Activated CD4-positive, alpha-beta memory T cell treated with anti-CD3 and anti-CD28 coated beads, Interleukin-2, amount 10 ng/mL, durations not matched to agents 7 days and 5 days (primary cell): ENCODE measurements around the gene KANTR. TPM values are rescaled to one million over a fixed set of nuclear protein-coding genes. Genes with fewer than 3 reads are reported as not detected.

Experiments
- CTCF ChIA-PET: fragments of 350-600 bp; sonication (Branson Sonifier 250); formaldehyde crosslinking; loops from one replicate; lab custom pipeline; 2021; ENCODE audit warnings: antibody characterized with exemption, inconsistent platforms; lab: Charles Lee
- POLR2A ChIA-PET: fragments of 350-600 bp; sonication (Branson Sonifier 250); formaldehyde crosslinking; loops from one replicate; lab custom pipeline; 2021; ENCODE audit warnings: antibody characterized with exemption; lab: Charles Lee
- DNase-seq: peaks from one replicate; pipeline ENCODE4 v3.0.0-alpha.2; 2020
- H3K27ac Mint-ChIP-seq: one replicate; pipeline ENCODE4 v1.8.0; 2021; ENCODE audit warnings: mild to moderate bottlenecking, mixed read lengths
- H3K27me3 Mint-ChIP-seq: one replicate; pipeline ENCODE4 v1.8.0; 2021; ENCODE audit warnings: mixed read lengths
- H3K36me3 Mint-ChIP-seq: one replicate; pipeline ENCODE4 v1.8.0; 2021; ENCODE audit warnings: low read depth, mixed read lengths
- H3K4me1 Mint-ChIP-seq: one replicate; pipeline ENCODE4 v1.8.0; 2021; ENCODE audit warnings: mixed read lengths
- H3K4me3 Mint-ChIP-seq: one replicate; pipeline ENCODE4 v1.8.0; 2021; ENCODE audit warnings: mild to moderate bottlenecking, mixed read lengths
- H3K9me3 Mint-ChIP-seq: one replicate; pipeline ENCODE4 v1.8.0; 2021; ENCODE audit warnings: mixed read lengths
- total RNA-seq, 2 experiments: library from RNA; stranded (reverse); gene quantifications; one replicate each; pipeline ENCODE4 v1.2.3, GENCODE V29; 2021

The KANTR gene
- total RNA-seq, 2 experiments from 2014 or later, result 7.5 to 7.7 TPM

DNA sequence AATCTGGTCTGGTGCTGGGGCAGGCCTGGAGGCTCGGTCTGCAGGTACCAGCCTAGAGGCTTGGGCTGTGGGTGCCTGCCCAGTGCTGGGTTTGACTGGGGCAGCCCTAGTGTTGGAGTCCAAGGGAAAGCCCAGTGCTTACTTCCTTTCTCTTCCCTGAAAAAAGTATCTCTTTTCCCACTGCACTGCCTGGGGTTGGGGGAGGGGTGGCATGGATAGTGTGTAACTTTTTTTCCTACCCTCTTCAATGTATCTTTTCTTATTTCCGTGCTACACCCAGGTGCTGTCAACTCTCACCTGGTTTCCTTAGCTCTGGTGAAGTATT is 21.6 kb downstream of the KANTR start:
- Mint-ChIP-seq H3K4me3 (no peak overlapping the region), H3K27me3 (no peaks in the 10 kb centered on the region), H3K9me3 (no peaks in the 10 kb centered on the region), H3K4me1 (peaks cover 8% of the 10 kb centered on the region), H3K27ac (no peak overlapping the region), H3K36me3 (no peaks in the 10 kb centered on the region)
- POLR2A ChIA-PET, result no interaction called here
- CTCF ChIA-PET, result no interaction called here
- no peak for DNase-seq

DNA sequence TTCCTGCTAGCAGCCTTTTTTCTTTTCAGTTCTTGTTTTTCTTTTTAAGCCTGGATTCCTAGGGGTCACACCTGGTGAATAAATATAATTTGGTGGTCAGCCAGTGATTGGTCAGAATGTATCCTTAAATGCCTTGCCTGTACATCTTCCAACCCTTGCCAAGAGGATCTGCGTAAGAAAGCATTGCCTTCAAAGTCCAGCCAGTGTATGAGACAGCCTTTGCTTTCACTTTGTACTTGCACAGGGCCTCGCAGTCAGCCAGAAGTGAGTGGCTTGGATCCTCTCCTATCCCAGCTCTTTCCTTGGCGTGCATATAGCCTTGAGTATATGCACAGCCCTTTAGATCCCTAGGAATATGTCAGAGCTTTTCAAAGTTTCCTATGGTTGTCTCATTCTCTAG is 22.2 kb downstream of the KANTR start:
- CTCF ChIA-PET, result no interaction called here
- no peak overlapping the region for H3K27ac Mint-ChIP-seq
- no peaks in the 10 kb centered on the region for H3K27me3 Mint-ChIP-seq

DNA sequence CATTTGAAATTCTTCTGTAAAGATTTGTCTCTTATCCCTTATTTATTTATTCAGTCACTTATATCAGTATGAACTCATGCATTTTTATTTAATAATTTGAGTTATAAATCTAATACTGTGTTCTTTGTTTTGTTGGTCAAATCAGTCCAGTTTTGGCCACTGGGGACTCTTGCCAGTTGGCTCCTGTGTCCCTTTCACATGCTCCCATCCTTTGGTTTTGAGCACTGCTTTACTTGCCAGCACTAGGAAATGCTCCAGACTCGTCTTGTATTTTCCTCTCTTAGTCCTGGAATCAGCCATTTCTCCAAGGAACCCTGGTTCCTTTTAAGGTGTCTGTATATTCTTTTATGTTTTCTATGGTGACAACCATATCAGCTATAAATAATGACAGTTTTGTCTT is 28.1 kb downstream of the KANTR start:
- H3K9me3 Mint-ChIP-seq, result no peaks in the 10 kb centered on the region
- H3K27ac Mint-ChIP-seq, result no peak overlapping the region
- ChIA-PET CTCF (no interaction called here), POLR2A (no interaction called here)
- no peak overlapping the region for H3K4me3 Mint-ChIP-seq
- H3K27me3 Mint-ChIP-seq, result no peaks in the 10 kb centered on the region
- H3K4me1 Mint-ChIP-seq, result peaks cover 7% of the 10 kb centered on the region
- no peak for DNase-seq
- peaks cover 3% of the 10 kb centered on the region for H3K36me3 Mint-ChIP-seq

More for the DNA sequence above, 22.2 kb downstream of the KANTR start:
- no peak for DNase-seq
- Mint-ChIP-seq H3K9me3 (no peaks in the 10 kb centered on the region), H3K36me3 (no peaks in the 10 kb centered on the region), H3K4me1 (peaks cover 8% of the 10 kb centered on the region), H3K4me3 (no peak overlapping the region)
- POLR2A ChIA-PET, result no interaction called here

DNA sequence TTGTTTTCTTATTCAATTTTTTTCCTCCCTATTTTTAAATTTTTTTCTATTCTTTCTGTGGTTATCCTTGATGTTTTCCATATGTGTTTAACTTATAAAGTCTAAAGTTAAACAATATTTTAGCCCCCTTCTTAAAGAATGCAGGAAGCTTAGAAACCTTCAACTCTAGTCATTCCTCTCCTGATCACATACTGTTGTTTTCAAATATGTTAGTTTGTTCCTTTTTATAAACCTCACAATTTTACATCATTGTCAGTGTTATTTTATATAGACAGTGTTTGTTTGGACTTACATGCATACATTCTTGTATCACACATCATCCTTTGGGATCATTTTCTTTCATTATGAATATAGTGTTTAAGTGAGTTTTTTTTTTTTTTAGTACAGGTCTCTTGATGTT is 31.6 kb downstream of the KANTR start:
- H3K27ac Mint-ChIP-seq, result no peak overlapping the region
- CTCF ChIA-PET, result no interaction called here

DNA sequence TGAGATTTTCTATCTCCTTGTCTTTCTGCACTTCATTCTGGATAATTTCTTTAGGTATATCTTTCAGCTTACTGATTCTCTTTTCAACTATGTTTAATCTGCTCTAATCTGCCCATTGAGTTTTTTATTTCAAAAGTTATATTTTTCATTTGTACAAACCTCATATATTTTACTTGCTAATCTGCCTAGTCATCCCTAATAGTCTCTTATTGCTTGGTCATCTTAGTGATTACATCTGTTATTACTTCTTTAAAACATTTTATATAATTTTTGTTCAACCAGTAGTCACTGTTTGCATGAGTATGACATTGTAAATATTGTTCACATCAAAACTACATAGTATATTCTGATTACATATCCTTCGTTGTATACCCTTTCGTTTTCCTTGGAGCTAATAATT is 32.4 kb downstream of the KANTR start:
- ChIA-PET POLR2A (no interaction called here), CTCF (no interaction called here)
- no peaks in the 10 kb centered on the region for H3K9me3 Mint-ChIP-seq
- peaks cover 6% of the 10 kb centered on the region for H3K36me3 Mint-ChIP-seq
- H3K4me3 Mint-ChIP-seq, result no peak overlapping the region
- no peaks in the 10 kb centered on the region for H3K27me3 Mint-ChIP-seq
- no peak overlapping the region for H3K27ac Mint-ChIP-seq
- peaks cover 7% of the 10 kb centered on the region for H3K4me1 Mint-ChIP-seq
- DNase-seq, result no peak

More for the DNA sequence above, 31.6 kb downstream of the KANTR start:
- Mint-ChIP-seq H3K27me3 (no peaks in the 10 kb centered on the region), H3K9me3 (no peaks in the 10 kb centered on the region), H3K36me3 (peaks cover 3% of the 10 kb centered on the region), H3K4me1 (peaks cover 7% of the 10 kb centered on the region), H3K4me3 (no peak overlapping the region)
- DNase-seq, result no peak
- POLR2A ChIA-PET, result no interaction called here

DNA sequence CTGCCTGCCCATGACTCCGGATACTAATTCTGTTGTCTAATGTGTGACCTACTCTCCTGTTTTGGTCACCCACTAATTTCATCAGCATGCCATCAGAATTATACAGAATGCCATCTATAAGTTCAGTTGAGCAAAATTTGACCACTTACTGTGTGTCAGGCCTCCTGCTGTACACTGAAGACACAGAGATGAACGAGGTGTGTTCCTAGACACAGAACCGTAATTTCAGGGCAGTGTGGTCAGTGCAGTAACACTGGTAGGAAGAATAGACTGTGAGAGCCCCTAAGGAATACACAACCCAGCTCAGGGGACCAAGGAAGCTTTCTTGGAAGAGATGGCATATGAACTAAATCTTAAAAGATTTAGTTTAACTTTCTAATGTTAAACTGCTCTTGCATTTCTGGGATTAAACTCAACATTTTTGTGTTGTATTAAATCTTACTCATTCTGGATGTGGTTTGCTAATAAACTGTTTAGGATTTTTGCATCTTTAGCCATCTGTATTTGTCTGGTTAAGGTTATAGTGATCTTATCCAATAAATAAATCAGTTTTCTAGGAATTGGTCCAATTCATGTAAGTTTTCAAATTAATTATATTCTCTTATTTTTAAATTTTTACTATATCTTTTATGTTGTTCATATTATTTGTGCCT is 34.3 kb downstream of the KANTR start:
- Mint-ChIP-seq H3K4me1 (peaks cover 7% of the 10 kb centered on the region), H3K36me3 (peaks cover 6% of the 10 kb centered on the region), H3K27ac (no peak overlapping the region), H3K4me3 (no peak overlapping the region), H3K9me3 (no peaks in the 10 kb centered on the region), H3K27me3 (no peaks in the 10 kb centered on the region)
- DNase-seq, result no peak
- ChIA-PET POLR2A (no interaction called here), CTCF (no interaction called here)

DNA sequence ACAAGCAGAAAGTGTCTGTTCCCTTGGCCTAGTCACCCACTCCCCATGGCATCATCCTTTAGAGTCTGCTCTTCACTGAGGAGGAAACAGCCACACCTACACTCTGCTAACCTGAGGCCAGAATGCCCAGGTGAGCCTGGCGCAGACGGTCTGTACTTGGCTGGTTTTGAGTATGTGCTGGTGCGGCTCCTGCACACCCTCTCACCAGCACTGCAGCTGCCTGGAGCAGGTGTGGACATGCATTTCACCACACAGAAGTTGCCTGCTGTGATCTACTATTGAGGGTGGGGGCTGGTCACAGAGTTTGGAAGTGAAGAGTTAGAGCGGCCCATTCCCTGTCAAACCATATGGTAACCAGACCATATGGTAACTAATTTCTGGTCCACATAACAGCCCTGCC is 39.5 kb downstream of the KANTR start:
- ChIA-PET CTCF (no interaction called here), POLR2A (no interaction called here)
- DNase-seq, result no peak
- Mint-ChIP-seq H3K36me3 (peaks cover 3% of the 10 kb centered on the region), H3K27ac (no peak overlapping the region), H3K4me1 (no peaks in the 10 kb centered on the region), H3K27me3 (no peaks in the 10 kb centered on the region), H3K9me3 (no peaks in the 10 kb centered on the region), H3K4me3 (no peak overlapping the region)

DNA sequence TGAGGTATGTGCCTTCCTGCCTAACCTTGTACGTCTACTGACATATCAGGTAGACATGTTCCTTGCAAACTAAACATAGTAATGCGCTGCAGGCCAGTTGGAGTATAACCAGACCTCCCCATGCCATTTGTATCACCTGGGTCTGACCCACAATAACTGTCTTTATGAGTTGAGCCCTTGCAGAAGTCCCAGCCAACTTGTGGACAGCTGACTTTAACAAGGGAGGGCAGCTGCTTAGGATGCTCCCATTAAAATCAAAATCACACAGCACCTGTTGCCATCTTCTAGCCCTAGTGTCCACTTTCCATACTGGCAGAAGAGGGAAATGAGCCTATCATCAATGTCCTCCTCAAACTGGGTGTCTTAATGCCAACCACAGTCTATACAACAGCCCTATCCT is 41.6 kb downstream of the KANTR start:
- DNase-seq, result no peak
- no peaks in the 10 kb centered on the region for H3K27me3 Mint-ChIP-seq
- no peak overlapping the region for H3K4me3 Mint-ChIP-seq
- no peak overlapping the region for H3K27ac Mint-ChIP-seq
- no peaks in the 10 kb centered on the region for H3K4me1 Mint-ChIP-seq
- no peaks in the 10 kb centered on the region for H3K9me3 Mint-ChIP-seq
- CTCF ChIA-PET, result no interaction called here
- peaks cover 2% of the 10 kb centered on the region for H3K36me3 Mint-ChIP-seq
- POLR2A ChIA-PET, result no interaction called here

DNA sequence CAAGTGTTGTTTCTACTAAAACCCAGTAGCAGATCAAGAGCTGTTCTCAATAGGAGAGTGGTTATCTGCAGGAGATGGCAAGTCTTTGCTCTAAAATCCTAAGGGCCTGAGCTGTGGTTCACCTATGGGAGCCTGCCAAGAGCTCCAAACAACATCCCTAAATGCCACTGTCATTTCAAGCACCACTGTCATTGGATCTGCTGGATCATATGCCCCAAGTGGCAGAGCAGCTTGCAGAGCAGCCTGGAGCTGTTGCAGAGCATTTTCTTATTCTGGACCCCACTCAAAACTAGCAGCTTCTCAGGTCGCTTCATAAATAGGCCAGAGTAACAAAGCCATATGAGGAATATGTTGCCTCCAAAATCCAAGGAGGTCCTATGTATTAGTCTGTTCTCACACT is 59.6 kb downstream of the KANTR start:
- Mint-ChIP-seq H3K4me3 (no peak overlapping the region), H3K36me3 (no peaks in the 10 kb centered on the region), H3K9me3 (no peaks in the 10 kb centered on the region), H3K4me1 (no peaks in the 10 kb centered on the region), H3K27ac (no peak overlapping the region), H3K27me3 (no peaks in the 10 kb centered on the region)
- DNase-seq, result no peak
- POLR2A ChIA-PET, result no interaction called here
- CTCF ChIA-PET, result no interaction called here

DNA sequence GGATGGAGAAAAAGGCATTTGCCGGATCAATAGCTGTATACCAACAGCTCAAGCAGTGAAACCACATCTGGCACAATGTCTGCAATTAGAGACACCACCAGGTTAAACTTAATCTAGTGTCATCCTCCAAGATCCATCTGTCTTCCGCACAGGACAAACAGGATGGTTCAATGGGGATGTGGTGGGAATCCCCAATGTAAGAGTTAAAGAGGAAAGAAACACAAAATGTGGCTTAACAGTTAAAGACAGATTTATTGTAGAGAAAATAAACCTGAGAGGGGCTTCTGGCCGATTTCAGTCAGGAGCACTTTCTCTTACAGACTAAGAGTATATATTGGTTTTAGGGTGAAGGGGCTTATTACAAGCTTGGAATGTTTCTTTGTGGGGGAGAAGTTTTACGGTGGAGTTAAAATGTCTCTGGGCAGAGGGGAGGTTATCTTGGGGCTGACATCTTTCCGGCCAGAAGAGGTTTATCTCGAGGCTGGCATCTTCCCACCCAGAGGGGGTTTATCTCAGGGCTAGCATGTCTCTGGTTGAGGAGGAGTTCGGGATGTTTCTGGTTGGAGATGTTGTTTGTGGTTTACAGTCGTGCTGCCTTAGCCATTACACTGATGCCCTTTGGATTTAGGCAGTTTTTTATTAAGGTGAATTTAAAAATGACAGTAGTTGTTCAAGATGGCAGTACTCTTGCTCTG is 61.7 kb downstream of the KANTR start:
- CTCF ChIA-PET, result no interaction called here
- no peak overlapping the region for H3K4me3 Mint-ChIP-seq
- no peaks in the 10 kb centered on the region for H3K27me3 Mint-ChIP-seq
- H3K4me1 Mint-ChIP-seq, result no peaks in the 10 kb centered on the region
- no peaks in the 10 kb centered on the region for H3K36me3 Mint-ChIP-seq
- POLR2A ChIA-PET, result no interaction called here
- H3K9me3 Mint-ChIP-seq, result no peaks in the 10 kb centered on the region
- no peak overlapping the region for H3K27ac Mint-ChIP-seq
- DNase-seq, result no peak

DNA sequence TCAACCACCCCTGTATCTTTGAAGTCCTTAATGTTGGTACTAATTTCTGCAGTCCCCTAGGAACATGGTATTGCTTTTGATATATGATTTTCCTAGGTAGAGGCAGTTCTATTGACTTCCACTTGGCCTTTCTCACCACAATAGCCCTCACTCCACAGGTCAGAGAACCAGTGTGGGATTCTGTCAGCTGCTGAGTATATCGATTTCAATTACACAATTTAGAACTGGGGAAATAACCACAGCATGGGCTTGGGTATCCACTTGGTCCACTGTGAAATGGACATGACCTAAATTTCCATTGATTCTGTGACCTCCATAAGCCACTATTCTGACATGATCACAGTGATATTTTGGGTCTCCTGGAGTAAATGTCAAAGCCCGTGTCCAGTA is 62.3 kb downstream of the KANTR start:
- Mint-ChIP-seq H3K4me3 (no peak overlapping the region), H3K4me1 (no peaks in the 10 kb centered on the region)
- DNase-seq, result no peak

DNA sequence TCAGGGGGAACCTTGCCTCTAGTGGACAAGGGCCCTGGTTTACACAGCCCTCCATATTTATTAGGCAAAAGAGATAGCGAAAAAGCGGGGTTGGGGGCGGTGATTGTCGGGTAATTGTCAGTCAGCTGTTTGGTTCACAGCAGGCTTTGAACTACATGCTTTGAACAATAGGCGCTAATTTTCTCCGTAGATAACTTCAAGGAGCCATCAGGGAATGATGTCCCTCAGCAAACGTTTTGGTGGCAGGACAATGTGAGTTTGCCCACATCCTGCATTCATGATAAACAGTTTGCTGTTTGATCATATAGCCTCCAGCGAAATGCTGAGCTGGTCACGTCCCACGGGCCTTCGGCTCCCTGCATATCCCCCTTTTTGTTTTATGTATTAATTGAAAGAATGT is 65.2 kb downstream of the KANTR start:
- ChIA-PET POLR2A (no interaction called here), CTCF (no interaction called here)
- DNase-seq, result no peak
- H3K36me3 Mint-ChIP-seq, result no peaks in the 10 kb centered on the region
- H3K27me3 Mint-ChIP-seq, result no peaks in the 10 kb centered on the region
- H3K4me3 Mint-ChIP-seq, result no peak overlapping the region
- H3K27ac Mint-ChIP-seq, result no peak overlapping the region
- H3K9me3 Mint-ChIP-seq, result no peaks in the 10 kb centered on the region
- H3K4me1 Mint-ChIP-seq, result no peaks in the 10 kb centered on the region

More for the DNA sequence above, 62.3 kb downstream of the KANTR start:
- H3K27ac Mint-ChIP-seq, result no peak overlapping the region
- CTCF ChIA-PET, result no interaction called here
- no peaks in the 10 kb centered on the region for H3K36me3 Mint-ChIP-seq
- no peaks in the 10 kb centered on the region for H3K9me3 Mint-ChIP-seq
- H3K27me3 Mint-ChIP-seq, result no peaks in the 10 kb centered on the region
- POLR2A ChIA-PET, result no interaction called here

DNA sequence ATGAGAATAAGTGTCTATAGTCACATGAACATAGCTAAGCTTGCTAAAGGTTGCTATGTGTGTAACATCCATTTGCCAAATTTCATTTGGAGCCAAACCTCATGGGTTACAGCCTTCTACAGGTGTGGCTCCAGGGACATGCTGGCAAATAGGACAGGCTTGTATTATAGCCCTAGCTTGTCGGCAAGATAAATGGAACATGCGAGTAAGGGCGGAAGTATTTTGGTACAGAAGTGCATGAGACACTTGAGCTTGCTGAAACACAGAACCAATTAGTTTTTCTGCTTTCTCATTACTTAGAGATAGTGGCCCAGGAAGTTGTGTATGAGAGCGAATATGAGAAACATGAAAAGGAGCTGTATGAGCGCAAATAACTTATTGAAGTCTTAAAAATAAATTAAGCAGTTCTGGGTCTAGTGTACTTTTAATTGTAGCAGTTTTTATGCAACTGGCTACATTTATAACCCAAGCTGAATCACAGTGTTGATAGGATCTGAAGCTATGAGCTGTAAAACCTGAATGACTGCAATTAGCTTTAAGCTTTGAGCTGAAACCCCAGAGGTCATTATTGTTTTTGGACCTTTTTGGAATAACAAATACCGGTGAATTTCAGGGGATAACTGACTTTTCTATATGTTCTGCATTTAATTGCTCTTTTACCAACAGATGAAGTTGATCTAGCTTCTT is 66.5 kb downstream of the KANTR start:
- ChIA-PET CTCF (no interaction called here), POLR2A (no interaction called here)
- H3K27ac Mint-ChIP-seq, result no peak overlapping the region
- DNase-seq, result no peak
- H3K9me3 Mint-ChIP-seq, result no peaks in the 10 kb centered on the region
- no peak overlapping the region for H3K4me3 Mint-ChIP-seq
- H3K4me1 Mint-ChIP-seq, result no peaks in the 10 kb centered on the region
- no peaks in the 10 kb centered on the region for H3K27me3 Mint-ChIP-seq
- no peaks in the 10 kb centered on the region for H3K36me3 Mint-ChIP-seq

DNA sequence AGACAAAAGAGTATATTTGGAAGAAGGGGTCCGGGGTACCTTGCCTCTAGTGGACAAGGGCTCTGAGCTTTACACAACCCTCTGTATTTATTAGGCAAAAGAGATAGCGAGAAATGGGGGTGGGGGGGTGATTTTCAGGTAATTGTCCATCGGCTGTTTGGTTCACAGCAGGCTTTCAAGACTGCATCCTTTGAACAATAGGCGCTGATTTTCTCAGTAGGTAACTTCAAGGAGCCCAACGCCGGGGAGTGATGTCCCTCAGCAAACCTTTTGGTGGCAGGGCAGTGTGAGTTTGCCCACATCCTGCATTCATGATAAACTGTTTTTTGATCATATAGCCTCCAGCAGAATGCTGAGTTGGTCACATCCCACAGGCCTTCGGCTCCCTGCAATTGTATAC is 69.5 kb downstream of the KANTR start:
- H3K4me1 Mint-ChIP-seq, result no peaks in the 10 kb centered on the region
- ChIA-PET POLR2A (no interaction called here), CTCF (no interaction called here)
- no peaks in the 10 kb centered on the region for H3K27me3 Mint-ChIP-seq
- no peak for DNase-seq
- H3K9me3 Mint-ChIP-seq, result no peaks in the 10 kb centered on the region
- no peak overlapping the region for H3K4me3 Mint-ChIP-seq
- H3K27ac Mint-ChIP-seq, result no peak overlapping the region
- H3K36me3 Mint-ChIP-seq, result no peaks in the 10 kb centered on the region
